HepG2 (cell line): ENCODE measurements around the gene TUBGCP5.

ENCODE experiments used
- ATF3 ChIP-seq: sonication (generic); formaldehyde crosslinking; IDR thresholded peaks from 2 replicates; pipeline ENCODE4 v1.4.0; 2020; ENCODE audit warnings: missing genetic modification reagents
- CTCF ChIP-seq: sonication (generic); formaldehyde crosslinking; IDR thresholded peaks from 2 replicates; pipeline ENCODE4 v1.5.0; 2020; ENCODE audit warnings: mild to moderate bottlenecking, missing genetic modification reagents, moderate library complexity
- MLX ChIP-seq: IDR thresholded peaks from 2 replicates; pipeline ENCODE4 v1.6.1; 2016
- POLR2A ChIP-seq, 2 experiments: IDR thresholded peaks; 2 replicates each; pipeline ENCODE4 v1.6.1; 2011; ENCODE audit warnings: low read depth in 2 of 2, low read length in 2 of 2, mild to moderate bottlenecking in 1 of 2, moderate library complexity in 1 of 2; ENCODE audit not compliant: insufficient read depth in 1 of 2

DNA sequence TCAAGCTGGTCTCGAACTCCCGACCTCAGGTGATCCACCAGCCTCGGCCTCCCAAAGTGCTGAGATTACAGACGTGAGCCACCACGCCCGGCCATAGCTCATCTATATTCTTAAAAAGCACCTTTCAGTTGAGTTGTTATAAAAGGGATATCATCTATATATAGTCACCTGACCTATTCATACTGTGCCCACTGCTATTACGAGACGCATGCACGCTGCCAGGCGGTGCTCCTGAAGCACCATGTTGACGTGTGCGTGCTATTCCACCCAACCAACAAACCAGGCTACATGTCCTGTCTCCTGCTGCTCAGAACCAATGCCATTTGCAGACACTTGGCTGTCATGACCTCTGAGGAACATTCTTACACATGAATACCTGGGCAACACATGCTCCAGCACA lies 76.8 kb downstream of the TUBGCP5 start:
- TF ChIP-seq ATF3 (CRISPR knock-in tag) (no peak), POLR2A (IDR thresholded peaks at IDR 0.05; ENCODE audit: insufficient read depth in 1 of 2, low read depth in 2 of 2, low read length in 2 of 2) (no peak), CTCF (CRISPR knock-in tag) (no peak), MLX (no peak)
